ENCODE results near the gene ANXA3. TPM values are rescaled to one million over a fixed set of nuclear protein-coding genes. Genes with fewer than 3 reads are reported as not detected.

Gene ANXA3
- total RNA-seq, 4 donors from 2014 or later = 22.3 to 253 (median 150) TPM

DNA sequence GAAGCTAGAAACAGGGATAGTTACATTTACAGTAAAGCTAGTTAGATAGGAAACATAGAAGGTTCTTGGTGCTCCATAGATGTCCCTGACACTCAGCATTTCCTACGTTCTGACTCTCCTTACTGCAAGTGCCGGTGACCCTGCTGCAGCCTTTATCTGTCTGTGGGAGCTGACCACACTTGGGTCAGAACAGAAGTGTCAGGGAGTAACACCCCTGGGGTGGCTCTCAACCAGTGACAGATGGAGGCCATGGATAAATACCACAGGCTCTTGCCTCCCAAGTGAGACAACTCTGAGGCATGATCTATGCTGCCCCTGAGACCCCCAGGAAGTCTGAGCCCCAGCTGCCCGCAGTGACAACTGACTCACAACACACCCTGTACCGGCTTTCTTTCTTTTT lies 69.8 kb downstream of the ANXA3 start:
- 75 to 79% methylated on average over 4 of the region's 4 CpGs for WGBS, 2 donors (ENCODE audit: low coverage in 1 of 2)
- no peaks in the 10 kb centered on the region for H3K36me3 ChIP-seq
- no peaks in the 10 kb centered on the region for H3K4me1 ChIP-seq
- no peak overlapping the region for H3K4me3 ChIP-seq
- no peak overlapping the region for H3K27ac ChIP-seq
- H3K9me3 ChIP-seq = no peaks in the 10 kb centered on the region
- TF ChIP-seq EP300 (IDR thresholded peaks at IDR 0.05) (no peak), POLR2A (IDR thresholded peaks at IDR 0.05) (no peak), POLR2AphosphoS5 (IDR thresholded peaks at IDR 0.05) (no peak)
- TF ChIP-seq, protein P1, sequence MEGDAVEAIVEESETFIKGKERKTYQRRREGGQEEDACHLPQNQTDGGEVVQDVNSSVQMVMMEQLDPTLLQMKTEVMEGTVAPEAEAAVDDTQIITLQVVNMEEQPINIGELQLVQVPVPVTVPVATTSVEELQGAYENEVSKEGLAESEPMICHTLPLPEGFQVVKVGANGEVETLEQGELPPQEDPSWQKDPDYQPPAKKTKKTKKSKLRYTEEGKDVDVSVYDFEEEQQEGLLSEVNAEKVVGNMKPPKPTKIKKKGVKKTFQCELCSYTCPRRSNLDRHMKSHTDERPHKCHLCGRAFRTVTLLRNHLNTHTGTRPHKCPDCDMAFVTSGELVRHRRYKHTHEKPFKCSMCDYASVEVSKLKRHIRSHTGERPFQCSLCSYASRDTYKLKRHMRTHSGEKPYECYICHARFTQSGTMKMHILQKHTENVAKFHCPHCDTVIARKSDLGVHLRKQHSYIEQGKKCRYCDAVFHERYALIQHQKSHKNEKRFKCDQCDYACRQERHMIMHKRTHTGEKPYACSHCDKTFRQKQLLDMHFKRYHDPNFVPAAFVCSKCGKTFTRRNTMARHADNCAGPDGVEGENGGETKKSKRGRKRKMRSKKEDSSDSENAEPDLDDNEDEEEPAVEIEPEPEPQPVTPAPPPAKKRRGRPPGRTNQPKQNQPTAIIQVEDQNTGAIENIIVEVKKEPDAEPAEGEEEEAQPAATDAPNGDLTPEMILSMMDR (IDR thresholded peaks at IDR 0.05) = no peak
- ATAC-seq = no peak
- no peaks in the 10 kb centered on the region for H3K27me3 ChIP-seq

DNA sequence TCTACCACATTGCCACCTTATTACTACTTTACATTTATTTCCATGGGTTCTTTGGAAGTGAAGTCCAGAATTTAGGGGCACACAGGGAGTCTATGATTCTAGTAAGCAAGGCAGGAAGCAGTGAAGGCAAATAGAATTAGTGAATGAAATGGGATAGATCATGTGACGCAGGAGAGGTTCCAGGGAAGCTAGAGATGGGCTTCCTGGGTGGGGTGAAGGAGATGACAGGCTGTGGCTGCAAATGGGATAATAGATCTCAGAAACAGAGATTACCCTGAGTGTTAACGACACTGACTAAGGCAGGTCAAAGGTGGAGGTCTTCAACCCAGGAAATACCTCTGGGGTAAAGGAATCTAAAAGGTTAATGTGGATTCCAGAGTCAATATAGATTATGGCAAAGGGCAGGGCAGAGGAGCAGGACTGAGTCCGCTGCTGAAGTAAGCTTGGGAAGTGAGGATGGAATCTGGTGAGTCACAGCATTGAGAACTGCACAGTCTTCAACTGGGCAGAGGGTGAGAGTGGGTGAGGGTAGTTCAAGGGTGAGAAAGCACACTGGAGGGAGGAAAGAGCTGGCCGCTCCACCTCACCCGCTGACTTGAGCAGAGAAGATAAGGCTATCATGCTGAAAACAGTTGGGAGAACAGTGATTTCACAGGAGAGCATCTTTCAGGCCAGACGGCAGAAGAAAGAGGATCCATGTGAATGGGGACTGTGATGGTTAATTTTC lies 70.8 kb downstream of the ANXA3 start:
- Histone ChIP-seq H3K4me1 (no peaks in the 10 kb centered on the region), H3K36me3 (no peaks in the 10 kb centered on the region), H3K27ac (no peak overlapping the region), H3K4me3 (no peak overlapping the region), H3K27me3 (no peaks in the 10 kb centered on the region), H3K9me3 (no peaks in the 10 kb centered on the region)
- no peak for TF ChIP-seq POLR2AphosphoS5 (IDR thresholded peaks at IDR 0.05)
- no peak for TF ChIP-seq POLR2A (IDR thresholded peaks at IDR 0.05)
- TF ChIP-seq, protein P1 (IDR thresholded peaks at IDR 0.05) = no peak
- no peak for TF ChIP-seq EP300 (IDR thresholded peaks at IDR 0.05)
- WGBS, 2 donors (ENCODE audit: low coverage in 1 of 2) = 65 to 94% methylated on average over 5 to 6 of the region's 6 CpGs
- no peak for ATAC-seq

DNA sequence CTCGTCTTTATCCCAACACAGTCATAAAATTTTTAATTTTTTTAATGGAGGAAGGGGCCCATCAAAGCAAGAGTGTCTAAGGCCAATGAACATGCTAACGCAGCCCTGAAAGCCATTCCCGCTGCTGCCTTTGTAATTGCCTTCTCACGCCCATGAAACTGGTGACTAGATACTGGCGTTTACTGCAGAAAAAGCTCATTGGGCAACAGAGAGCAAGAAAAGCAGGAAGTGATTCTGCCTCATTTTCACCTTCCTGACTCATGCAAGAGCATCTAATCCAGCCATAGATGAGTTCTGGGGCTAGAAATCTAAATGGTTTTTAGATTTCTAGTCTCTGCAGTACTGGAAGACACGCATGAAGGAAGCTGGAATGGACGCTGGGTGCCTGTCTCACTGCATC lies 72.5 kb downstream of the ANXA3 start:
- no peaks in the 10 kb centered on the region for H3K36me3 ChIP-seq
- WGBS, 2 donors (ENCODE audit: low coverage in 1 of 2) = 94 to 98% methylated on average over 4 to 6 of the region's 7 CpGs
- ATAC-seq = no peak
- no peaks in the 10 kb centered on the region for H3K4me1 ChIP-seq
- no peaks in the 10 kb centered on the region for H3K27me3 ChIP-seq
- TF ChIP-seq EP300 (IDR thresholded peaks at IDR 0.05) = no peak
- TF ChIP-seq, protein P1 (IDR thresholded peaks at IDR 0.05) = no peak
- H3K4me3 ChIP-seq = no peak overlapping the region
- no peak overlapping the region for H3K27ac ChIP-seq
- no peaks in the 10 kb centered on the region for H3K9me3 ChIP-seq

DNA sequence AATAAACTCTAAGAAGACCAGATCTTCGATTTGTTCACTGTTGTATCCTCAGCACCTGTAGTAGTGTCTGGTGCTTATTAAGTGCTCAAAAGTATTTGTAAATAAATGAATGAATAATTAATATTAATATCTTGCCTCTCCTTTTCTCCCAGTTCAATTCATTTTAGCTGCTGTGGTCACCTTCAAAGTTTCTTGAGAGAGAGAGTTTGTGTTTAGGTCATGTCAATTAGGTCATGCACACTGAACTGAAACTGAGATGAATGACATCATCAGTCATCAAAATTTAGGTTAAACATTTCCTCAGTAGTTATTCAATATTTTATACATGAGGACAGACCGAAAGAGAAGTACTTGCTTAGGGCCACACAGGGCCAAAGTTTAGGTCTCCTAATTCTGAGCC lies 73.5 kb downstream of the ANXA3 start:
- no peak for TF ChIP-seq POLR2AphosphoS5 (IDR thresholded peaks at IDR 0.05)
- H3K36me3 ChIP-seq = no peaks in the 10 kb centered on the region
- no peak overlapping the region for H3K4me3 ChIP-seq
- WGBS, 2 donors (ENCODE audit: low coverage in 1 of 2) = 84 to 90% methylated on average over 2 of the region's 2 CpGs
- no peaks in the 10 kb centered on the region for H3K27me3 ChIP-seq
- H3K4me1 ChIP-seq = no peaks in the 10 kb centered on the region
- no peak for ATAC-seq
- H3K9me3 ChIP-seq = no peaks in the 10 kb centered on the region
- no peak overlapping the region for H3K27ac ChIP-seq

DNA sequence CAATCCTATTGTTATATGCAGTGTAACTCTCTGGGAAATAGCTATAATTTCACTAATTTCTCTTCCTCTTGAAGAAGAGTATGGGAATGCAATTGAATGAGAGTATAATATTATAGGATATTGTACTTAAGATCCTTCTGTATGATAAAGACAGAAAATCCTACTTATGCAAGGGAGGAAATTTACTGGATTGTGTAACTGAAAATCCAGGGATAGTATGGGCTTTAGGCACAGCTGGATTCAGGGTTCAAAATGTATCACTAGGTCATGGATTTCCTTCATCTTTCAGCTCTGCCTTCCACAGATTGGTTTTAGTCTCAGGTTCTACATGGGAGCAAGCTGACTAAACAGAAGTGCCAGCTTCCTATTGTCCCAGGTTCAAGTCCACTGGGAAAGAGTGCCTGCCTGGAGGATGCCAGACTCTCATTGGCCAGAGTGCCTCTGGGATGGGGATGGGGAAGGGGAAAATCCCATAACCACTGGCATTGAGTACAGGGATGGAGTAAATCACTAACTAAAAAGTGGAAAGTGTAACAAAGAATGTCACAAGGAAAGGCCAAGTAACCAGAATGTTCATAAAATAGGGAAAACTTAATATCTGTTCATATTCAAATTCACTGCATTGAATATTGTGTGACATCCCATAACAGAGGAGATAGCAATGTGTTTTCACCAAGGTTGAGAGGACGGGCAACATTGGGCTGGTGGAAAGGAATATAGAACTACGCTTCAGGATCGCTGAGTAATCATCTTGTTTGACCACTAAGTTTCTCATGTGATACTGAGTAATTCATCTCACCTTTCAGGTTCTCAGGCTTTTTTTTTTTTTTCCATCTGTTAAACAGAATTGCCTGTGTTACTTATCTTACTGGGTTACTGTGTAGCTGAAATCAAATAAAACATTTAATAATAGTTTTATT lies 75.7 kb downstream of the ANXA3 start:
- Histone ChIP-seq H3K9me3 (no peaks in the 10 kb centered on the region), H3K27ac (no peak overlapping the region), H3K36me3 (no peaks in the 10 kb centered on the region), H3K4me3 (no peak overlapping the region), H3K27me3 (no peaks in the 10 kb centered on the region), H3K4me1 (no peaks in the 10 kb centered on the region)
- ATAC-seq = no peak
- TF ChIP-seq POLR2AphosphoS5 (IDR thresholded peaks at IDR 0.05) (no peak), EP300 (IDR thresholded peaks at IDR 0.05) (no peak), POLR2A (IDR thresholded peaks at IDR 0.05) (no peak)
- TF ChIP-seq, protein P1 (IDR thresholded peaks at IDR 0.05) = no peak
- 96 to 98% methylated on average over 3 of the region's 3 CpGs for WGBS, 2 donors (ENCODE audit: low coverage in 1 of 2)

Data from gastroesophageal sphincter (tissue), 4 donors.